ENCODE results near the gene DCTN1.

DCTN1 gene

GRCh38 chr2:74418312-74418711 is 38.2 kb upstream of the DCTN1 start:
- no peak for DNase-seq (ENCODE audit: low read depth)
- H3K4me3 ChIP-seq (replicated peaks; ENCODE audit: low read depth, low read length): no peak overlapping the region
- TF ChIP-seq CTCF (IDR thresholded peaks at IDR 0.05; ENCODE audit: low read length, missing control alignments): no peak

- H3K4me3 ChIP-seq (replicated peaks; ENCODE audit: low read depth, low read length): no peak overlapping the region
- DNase-seq (ENCODE audit: low read depth): no peak
- no peak for TF ChIP-seq CTCF (IDR thresholded peaks at IDR 0.05; ENCODE audit: low read length, missing control alignments)
Measured at GRCh38 chr2:74417763-74418162, 37.7 kb upstream of the DCTN1 start.

- no peak for TF ChIP-seq CTCF (IDR thresholded peaks at IDR 0.05; ENCODE audit: low read length, missing control alignments)
- no peak overlapping the region for H3K4me3 ChIP-seq (replicated peaks; ENCODE audit: low read depth, low read length)
- DNase-seq (ENCODE audit: low read depth): no peak
Measured at GRCh38 chr2:74417197-74417596, 37.1 kb upstream of the DCTN1 start.

- no peak overlapping the region for H3K4me3 ChIP-seq (replicated peaks; ENCODE audit: low read depth, low read length)
- DNase-seq (ENCODE audit: low read depth): no peak
Measured at GRCh38 chr2:74416778-74417177, 36.7 kb upstream of the DCTN1 start.

GRCh38 chr2:74415762-74416395 is 35.8 kb upstream of the DCTN1 start:
- peak overlapping the region; percentile 17 for H3K4me3 ChIP-seq (replicated peaks; ENCODE audit: low read depth, low read length)
- TF ChIP-seq CTCF (IDR thresholded peaks at IDR 0.05; ENCODE audit: low read length, missing control alignments): no peak
- DNase-seq (ENCODE audit: low read depth): no peak

More at GRCh38 chr2:74416778-74417177, 36.7 kb upstream of the DCTN1 start:
- no peak for TF ChIP-seq CTCF (IDR thresholded peaks at IDR 0.05; ENCODE audit: low read length, missing control alignments)

DNA sequence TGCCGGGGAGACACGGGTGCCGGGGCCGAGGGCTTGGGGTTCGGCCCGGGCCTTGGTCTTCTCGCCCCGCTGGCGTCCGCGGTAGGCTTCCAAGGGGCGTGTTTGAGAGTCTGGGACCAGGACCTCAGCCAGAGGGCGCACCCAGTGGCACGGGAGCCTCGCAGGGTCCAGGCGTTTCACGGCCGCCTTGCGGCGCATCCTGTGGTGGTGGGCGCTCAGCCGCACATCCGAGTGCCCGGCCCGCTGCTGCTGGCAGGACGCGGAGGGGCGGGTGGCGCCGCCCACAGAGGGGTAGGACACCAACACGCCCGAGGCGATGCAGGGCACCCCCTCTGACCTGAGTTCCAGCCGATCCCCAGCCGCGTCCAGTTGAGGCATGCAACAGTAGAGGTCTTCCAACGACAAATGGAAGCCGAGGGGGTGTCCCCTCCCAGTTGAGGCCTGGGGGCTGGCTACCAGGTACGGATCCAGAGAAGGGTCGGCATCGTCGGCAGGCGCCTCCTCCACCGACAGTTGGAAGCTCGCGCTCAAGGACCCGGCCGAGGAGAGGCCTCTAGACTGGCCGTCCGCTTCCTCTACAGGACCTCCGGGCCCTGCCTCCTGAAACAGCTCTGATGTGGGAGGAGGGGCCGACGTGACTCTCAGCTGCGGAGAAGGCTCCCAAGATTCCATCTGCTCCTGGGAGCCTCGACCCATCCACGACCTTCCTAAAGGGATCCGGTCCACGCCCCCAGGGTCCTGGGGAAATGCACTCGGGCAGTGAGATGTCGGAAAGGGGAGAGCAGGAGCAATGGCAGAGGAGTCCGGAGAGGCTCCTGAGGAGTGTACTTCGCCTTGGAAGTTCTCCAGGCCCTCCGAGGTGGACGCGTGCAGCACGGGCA is 35.0 kb upstream of the DCTN1 start:
- DNase-seq (ENCODE audit: low read depth): no peak
- H3K4me3 ChIP-seq (replicated peaks; ENCODE audit: low read depth, low read length): peak overlapping the region; percentile 32
- TF ChIP-seq CTCF (IDR thresholded peaks at IDR 0.05; ENCODE audit: low read length, missing control alignments): peak; percentile 3
